Right atrium auricular region (tissue), 2 donors: ENCODE data around the gene SETD9. TPM values are rescaled to one million over a fixed set of nuclear protein-coding genes. Genes with fewer than 3 reads are reported as not detected.

Source experiments
- DNase-seq: peaks from one replicate; pipeline ENCODE4 v3.0.0-alpha.2; 2019; ENCODE audit warnings: low spot score
- H3K27ac ChIP-seq, 2 donors: fragments of 200-600 bp; sonication (generic); 1 replicate in 1 of 2; 2 replicates in 1 of 2; pipeline ENCODE4 v1.5.1; 2016 to 2019
- H3K27me3 ChIP-seq, 2 donors: fragments of 200-600 bp; sonication (generic); one replicate each; pipeline versions ENCODE4 v1.5.1 to v1.6.0; 2017 to 2019
- H3K36me3 ChIP-seq: fragments of 200-600 bp; sonication (generic); one replicate; pipeline ENCODE4 v1.5.1; 2016
- H3K4me1 ChIP-seq, 2 donors: fragments of 200-600 bp; sonication (generic); one replicate each; pipeline versions ENCODE4 v1.5.1 to v1.6.0; 2017 to 2019
- H3K4me3 ChIP-seq, 2 donors: fragments of 200-600 bp; sonication (generic); 1 replicate in 1 of 2; 2 replicates in 1 of 2; pipeline ENCODE4 v1.5.1; 2017 to 2019; ENCODE audit warnings: mild to moderate bottlenecking in 1 of 2, moderate library complexity in 1 of 2
- H3K9me3 ChIP-seq, 2 donors: fragments of 200-600 bp; sonication (generic); one replicate each; pipeline ENCODE4 v1.5.1; 2019
- CTCF ChIP-seq, 2 donors: fragments of 200-600 bp; sonication (generic); IDR thresholded peaks; one replicate each; pipeline ENCODE4 v1.5.1; 2019; ENCODE audit warnings: antibody characterized with exemption in 2 of 2
- total RNA-seq, 2 donors: library from RNA; depleted of rRNA; stranded (reverse); fragments of >200 nt; gene quantifications; one replicate each; pipeline ENCODE4 v1.1.0, GENCODE V29; 2016

SETD9 gene
- 10 to 100 TPM; 11.8 to 21.5 TPM for total RNA-seq

- H3K4me3 ChIP-seq, result peak within 1 kb of the TSS; percentile 63 to 66
- TF ChIP-seq CTCF (IDR thresholded peaks at IDR 0.05), result no peak
- DNase-seq, result peak; percentile 96
- peaks cover 7% of the 10 kb centered on the region for H3K36me3 ChIP-seq
- H3K27ac ChIP-seq, result peak within 1 kb of the TSS; percentile 91 to 96
- H3K4me1 ChIP-seq, result peaks cover 0 to 8% of the 10 kb centered on the region in 2 donors
- H3K27me3 ChIP-seq, result no peaks in the 10 kb centered on the region
- H3K9me3 ChIP-seq, result no peaks in the 10 kb centered on the region
Measured at GRCh38 chr5:56909294-56910209, at the start of gene SETD9. TSS of gene SETD9 (plus strand) at chr5:56909596. CDS start at chr5:56909646, 50 bp downstream.

GRCh38 chr5:56861893-56862485 lies 47.4 kb upstream of the SETD9 start:
- DNase-seq, result no peak
- no peak for TF ChIP-seq CTCF (IDR thresholded peaks at IDR 0.05)
- H3K4me1 ChIP-seq, result no peaks in the 10 kb centered on the region
- no peaks in the 10 kb centered on the region for H3K27me3 ChIP-seq
- H3K27ac ChIP-seq, result no peak overlapping the region
- H3K36me3 ChIP-seq, result peaks cover 3% of the 10 kb centered on the region
- H3K9me3 ChIP-seq, result no peaks in the 10 kb centered on the region
- no peak overlapping the region for H3K4me3 ChIP-seq

GRCh38 chr5:56862909-56863308 lies 46.5 kb upstream of the SETD9 start:
- Histone ChIP-seq H3K36me3 (peaks cover 3% of the 10 kb centered on the region), H3K9me3 (no peaks in the 10 kb centered on the region), H3K4me3 (no peak overlapping the region), H3K4me1 (no peaks in the 10 kb centered on the region), H3K27ac (no peak overlapping the region), H3K27me3 (no peaks in the 10 kb centered on the region)
- no peak for DNase-seq
- no peak for TF ChIP-seq CTCF (IDR thresholded peaks at IDR 0.05)

GRCh38 chr5:56871777-56872176 lies 37.6 kb upstream of the SETD9 start:
- no peaks in the 10 kb centered on the region for H3K9me3 ChIP-seq
- no peak for DNase-seq
- TF ChIP-seq CTCF (IDR thresholded peaks at IDR 0.05), result no peak
- peaks cover 37% of the 10 kb centered on the region for H3K36me3 ChIP-seq
- H3K27me3 ChIP-seq, result no peaks in the 10 kb centered on the region
- H3K4me1 ChIP-seq, result no peaks in the 10 kb centered on the region
- no peak overlapping the region for H3K4me3 ChIP-seq
- H3K27ac ChIP-seq, result no peak overlapping the region

GRCh38 chr5:56873056-56873455 lies 36.3 kb upstream of the SETD9 start:
- Histone ChIP-seq H3K36me3 (peaks cover 37% of the 10 kb centered on the region), H3K9me3 (no peaks in the 10 kb centered on the region), H3K4me1 (no peaks in the 10 kb centered on the region), H3K4me3 (no peak overlapping the region), H3K27ac (no peak overlapping the region), H3K27me3 (no peaks in the 10 kb centered on the region)
- no peak for TF ChIP-seq CTCF (IDR thresholded peaks at IDR 0.05)
- DNase-seq, result no peak
